HCT116 (cell line): ENCODE measurements around the gene ABHD16A.

Source experiments
- CTCF ChIP-seq, 3 experiments: fragments of 200-600 bp in 1 of 3; sonication (generic) in 1 of 3; IDR thresholded peaks in 2 of 3; conservative IDR thresholded peaks in 1 of 3; 2 replicates each; pipeline ENCODE4 v1.5.1; 2012 to 2017; ENCODE audit warnings: low read depth in 2 of 3, low read length in 2 of 3, antibody characterized with exemption in 1 of 3, borderline replicate concordance in 1 of 3, control low read depth in 1 of 3, mild to moderate bottlenecking in 1 of 3, mixed read lengths in 1 of 3, mixed run types in 1 of 3, moderate library complexity in 1 of 3; ENCODE audit not compliant: insufficient read depth in 1 of 3
- EGR1 ChIP-seq: IDR thresholded peaks from 2 replicates; pipeline ENCODE4 v1.6.1; 2012; ENCODE audit warnings: low read depth
- JUND ChIP-seq: IDR thresholded peaks from 2 replicates; pipeline ENCODE4 v1.6.1; 2012
- MAX ChIP-seq: IDR thresholded peaks from 2 replicates; pipeline ENCODE4 v1.6.1; 2012
- POLR2A ChIP-seq: IDR thresholded peaks from 2 replicates; pipeline ENCODE4 v1.7.0; 2011; ENCODE audit warnings: borderline replicate concordance; ENCODE audit not compliant: insufficient read depth, insufficient read length; ENCODE audit errors: extremely low read depth
- POLR2AphosphoS5 ChIP-seq: IDR thresholded peaks from 2 replicates; pipeline ENCODE4 v1.6.1; 2011; ENCODE audit warnings: mild to moderate bottlenecking, low read depth, low read length, moderate library complexity
- RAD21 ChIP-seq: IDR thresholded peaks from 2 replicates; pipeline ENCODE4 v1.6.1; 2012; ENCODE audit warnings: low read depth, mild to moderate bottlenecking
- ZNF274 ChIP-seq: fragments of 200-500 bp; sonication (Bioruptor generic); IDR thresholded peaks from 2 replicates; pipeline ENCODE4 v1.6.1; 2014; ENCODE audit warnings: mild to moderate bottlenecking, low read depth, low read length, inconsistent platforms

- TF ChIP-seq ZNF274, result no peak
- TF ChIP-seq EGR1, result no peak
- no peak for TF ChIP-seq CTCF (IDR thresholded peaks at IDR 0.05 in 2 of 3, conservative IDR thresholded peaks at IDR 0.05 in 1 of 3; ENCODE audit: borderline replicate concordance in 1 of 3, insufficient read depth in 1 of 3, low read depth in 2 of 3, low read length in 2 of 3)
- no peak for TF ChIP-seq MAX
- TF ChIP-seq POLR2A, result no peak
- TF ChIP-seq JUND, result no peak
- TF ChIP-seq RAD21, result no peak
- TF ChIP-seq POLR2AphosphoS5, result no peak
Measured at GRCh38 chr6:31645325-31645724, 57.8 kb downstream of the ABHD16A start.
